Heart right ventricle (tissue), 16 donors: ENCODE results near the gene PREX1. TPM values are rescaled to one million over a fixed set of nuclear protein-coding genes. Genes with fewer than 3 reads are reported as not detected.

Experiments used
- ATAC-seq, 8 donors: fragments of 200-7000 bp; cut with Tn5 transposase; one replicate each; pipeline ENCODE4 v1.9.1; 2020; ENCODE audit warnings: mild to moderate bottlenecking in 8 of 8, moderate library complexity in 8 of 8, moderate number of reproducible peaks in 1 of 8
- DNase-seq, 2 donors: peaks; one replicate each; pipeline ENCODE4 v3.0.0-alpha.2; 2020
- H3K27ac ChIP-seq, 10 donors: fragments of 200-600 bp; sonication (generic) in 2 of 10; one replicate each; pipeline versions ENCODE4 v1.5.0 to v1.8.0; 2020 to 2022; ENCODE audit warnings: mild to moderate bottlenecking in 3 of 10
- H3K27me3 ChIP-seq, 7 donors: fragments of 200-600 bp; one replicate each; pipeline ENCODE4 v1.8.0; 2021 to 2022; ENCODE audit warnings: mild to moderate bottlenecking in 2 of 7
- H3K36me3 ChIP-seq, 9 donors: fragments of 200-600 bp; sonication (generic) in 1 of 9; one replicate each; pipeline versions ENCODE4 v1.5.0 to v1.8.0; 2020 to 2022; ENCODE audit warnings: mild to moderate bottlenecking in 2 of 9
- H3K4me1 ChIP-seq, 9 donors: fragments of 200-600 bp; sonication (generic) in 1 of 9; one replicate each; pipeline versions ENCODE4 v1.5.0 to v1.8.0; 2020 to 2022; ENCODE audit warnings: mild to moderate bottlenecking in 4 of 9
- H3K4me3 ChIP-seq, 10 donors: fragments of 200-600 bp; sonication (generic) in 2 of 10; one replicate each; pipeline versions ENCODE4 v1.5.0 to v1.8.0; 2020 to 2022; ENCODE audit warnings: mild to moderate bottlenecking in 7 of 10, moderate library complexity in 2 of 10
- H3K9me3 ChIP-seq, 11 donors: fragments of 200-600 bp in 10 of 11; sonication (generic) in 2 of 11; one replicate each; pipeline versions ENCODE4 v1.5.0 to v1.8.0; 2013 to 2022; ENCODE audit warnings: mild to moderate bottlenecking in 2 of 11, control low read depth in 1 of 11, moderate library complexity in 1 of 11
- CTCF ChIP-seq, 9 donors: fragments of 200-600 bp; sonication (generic) in 2 of 9; IDR thresholded peaks; one replicate each; pipeline versions ENCODE4 v1.5.0 to v1.8.0; 2021 to 2022; ENCODE audit warnings: antibody characterized with exemption in 9 of 9, mild to moderate bottlenecking in 5 of 9, moderate library complexity in 1 of 9
- WGBS, 2 donors: extraction: QIAGEN DNeasy Blood & Tissue Kit; methylation state at CpG; one replicate each; pipeline ENCODE4 v1.1.7; 2013; ENCODE audit warnings: inconsistent platforms in 1 of 2; 5-methylcytosine and 5-hydroxymethylcytosine counted together
- intact Hi-C, 10 donors: fragments of 100-400 bp; cut with DNase I; formaldehyde crosslinking; loops; one replicate each; pipeline versions ENCODE4 v1.11.1 to v1.14.2; 2022
- polyA plus RNA-seq, 2 donors: library from polyadenylated mRNA; stranded (reverse); fragments of 200-250 nt; gene quantifications; one replicate each; pipeline ENCODE4 v1.2.3, GENCODE V29; 2013
- total RNA-seq, 10 donors: library from RNA; stranded (reverse); fragmentation: NEBNext Ultra II Directional in 3 of 10; extraction: Animal tissue kit (Norgen Biotek cat#: 25700) in 3 of 10; gene quantifications; one replicate each; pipeline versions ENCODE4 v1.2.1 to v1.2.4, GENCODE V29; 2021 to 2023
- donor health status: Arrhythmogenic right ventricular cardiomyopathy.
- donor health status: ischemic (EF 13 %, LVEDD 7.1; RV severe dilation, severe dysfunction).
- donor health status: healthy with polysubstance abuse.
- donor health status: DM: no; HTN: yes; CAD: no.
- donor health status: DM: no; HTN: no; CAD: no.
- donor health status: ischemic (EF 25% LVEDD 6.9; RV normal size, moderate dysfunction).
- donor health status: ischemic (EF 25% LVEDD 5.7; RV mildly dilated, moderate dysfunction).
- donor health status: healthy.
- donor health status: DM: yes; HTN: yes; CAD: no.
- donor health status: Ischemic cardiomyopathy.
- donor health status: ischemic (EF 35%, LVEDD 5.7; RV mildly dilated, moderate dysfunction).
- donor health status: nonischemic (EF 11% LVEDD 7.7; RV severe dilation, severe dysfunction).
- donor health status: DM: yes; HTN: yes; CAD: no.
- donor health status: PGD.
- donor health status: ischemic (EF 29% LVEDD 5.4; RV normal size, mild dysfunction).
- donor health status: nonischemic (EF 23%, LVEDD 6.1; RV moderate dilation, normal function).

Gene PREX1
- total and polyA plus RNA-seq, 12 donors, result 4.6 to 23.4 (median 8.8) TPM

DNA sequence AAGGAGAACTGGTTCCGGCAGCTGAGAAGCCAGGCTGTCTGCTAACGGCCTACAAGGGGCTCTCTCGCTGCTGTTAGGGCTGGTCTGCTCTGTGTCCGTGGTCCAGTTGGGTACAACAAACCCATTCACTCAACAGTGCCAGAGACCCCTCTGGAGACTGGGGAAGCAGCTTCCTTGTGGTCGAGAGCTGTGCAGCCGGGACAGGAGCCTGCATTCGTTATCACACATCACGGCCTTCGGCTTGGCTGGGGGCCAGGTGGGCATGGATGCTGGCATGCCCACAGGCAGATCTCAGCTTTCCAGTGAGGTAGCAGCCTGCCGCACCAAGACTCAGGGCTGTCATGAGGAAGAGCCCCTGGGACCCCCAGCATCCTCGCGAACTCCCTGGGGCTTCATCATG, 124.7 kb downstream of the PREX1 start:
- Histone ChIP-seq H3K36me3 (peaks cover 0 to 79% (median 0%) of the 10 kb centered on the region in 9 donors), H3K4me1 (peaks cover 9 to 59% (median 32%) of the 10 kb centered on the region in 9 donors), H3K27me3 (no peaks in the 10 kb centered on the region), H3K27ac (peak overlapping the region in 1 of 10 donors; percentile 32), H3K9me3 (no peaks in the 10 kb centered on the region), H3K4me3 (no peak overlapping the region)
- intact Hi-C loops, result no loop called here
- 51 to 56% methylated on average over 12 of the region's 12 CpGs for WGBS, 2 donors
- ATAC-seq, result peak; percentile 25 to 59 (median 37)
- TF ChIP-seq CTCF (IDR thresholded peaks at IDR 0.05), result no peak
- DNase-seq, result peak; percentile 46 to 69

DNA sequence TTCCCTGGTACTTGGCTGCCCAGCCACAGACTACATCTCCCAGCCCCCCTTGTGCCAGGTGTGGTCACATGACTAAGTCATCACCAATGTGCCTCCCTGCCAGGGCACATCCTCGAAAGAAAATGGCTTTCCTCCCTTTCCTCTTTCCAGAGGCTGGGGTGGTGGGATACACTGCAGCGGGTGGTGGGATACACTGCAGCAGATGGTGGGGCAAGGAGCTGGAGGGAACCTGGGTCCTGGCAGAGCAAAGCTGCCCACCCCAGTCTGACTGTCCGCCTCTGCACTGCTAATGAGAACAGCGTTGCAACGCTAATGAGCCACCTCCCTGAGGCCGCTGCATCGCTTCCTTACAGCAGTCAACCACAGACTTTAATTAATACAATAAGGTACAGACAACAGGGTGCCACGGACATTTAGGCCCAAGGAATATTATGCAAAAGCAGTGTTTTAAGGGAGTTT, 125.3 kb downstream of the PREX1 start:
- peaks cover 0 to 79% (median 0%) of the 10 kb centered on the region in 9 donors for H3K36me3 ChIP-seq
- 83 to 95% methylated on average over 8 of the region's 8 CpGs for WGBS, 2 donors
- intact Hi-C loops, result no loop called here
- H3K4me1 ChIP-seq, result peaks cover 9 to 59% (median 38%) of the 10 kb centered on the region in 9 donors
- H3K27me3 ChIP-seq, result no peaks in the 10 kb centered on the region
- peak overlapping the region in 1 of 10 donors; percentile 32 for H3K27ac ChIP-seq
- ATAC-seq, result no peak
- no peak for TF ChIP-seq CTCF (IDR thresholded peaks at IDR 0.05)
- no peak overlapping the region for H3K4me3 ChIP-seq
- H3K9me3 ChIP-seq, result no peaks in the 10 kb centered on the region
- no peak for DNase-seq

- 97 to 98% methylated on average over 7 of the region's 7 CpGs for WGBS, 2 donors
- H3K4me3 ChIP-seq, result no peak overlapping the region
- no peaks in the 10 kb centered on the region for H3K9me3 ChIP-seq
- DNase-seq (no peak), ATAC-seq (no peak)
- no peak for TF ChIP-seq CTCF (IDR thresholded peaks at IDR 0.05)
- intact Hi-C loops, result no loop called here
- no peak overlapping the region for H3K27ac ChIP-seq
- H3K36me3 ChIP-seq, result peaks cover 0 to 82% (median 0%) of the 10 kb centered on the region in 9 donors
- peaks cover 9 to 54% (median 35%) of the 10 kb centered on the region in 9 donors for H3K4me1 ChIP-seq
- H3K27me3 ChIP-seq, result no peaks in the 10 kb centered on the region
Observed at GRCh38 chr20:48701702-48702101, 126.1 kb downstream of the PREX1 start.

- Histone ChIP-seq H3K36me3 (peaks cover 0 to 87% (median 0%) of the 10 kb centered on the region in 9 donors), H3K4me3 (no peak overlapping the region), H3K27ac (peak overlapping the region in 8 of 10 donors; percentile 32 to 69 (median 65)), H3K27me3 (no peaks in the 10 kb centered on the region), H3K9me3 (no peaks in the 10 kb centered on the region), H3K4me1 (peaks cover 8 to 34% (median 21%) of the 10 kb centered on the region in 9 donors)
- WGBS, 2 donors, result 91 to 92% methylated on average over 13 of the region's 13 CpGs
- TF ChIP-seq CTCF (IDR thresholded peaks at IDR 0.05), result no peak
- ATAC-seq, result peak in 1 of 8 donors; percentile 27
- intact Hi-C loops, result loop anchor here in 1 of 10 donors (5.0 kb wide), 1 partner anchor 109 kb away; no protein-coding TSS in a partner anchor
- DNase-seq, result no peak
Observed at GRCh38 chr20:48698507-48699267, 129.1 kb downstream of the PREX1 start.
